GM19240 (cell line): ENCODE measurements around the gene PHF5A.

Experiments used
- DNase-seq: peaks from one replicate; pipeline ENCODE4 v3.0.0; 2011; ENCODE audit warnings: low spot score; ENCODE audit not compliant: insufficient read length

PHF5A gene

GRCh38 chr22:41417622-41418390, 50.7 kb downstream of the PHF5A start:
- DNase-seq = no peak

- no peak for DNase-seq
Observed at GRCh38 chr22:41415554-41415953, 52.9 kb downstream of the PHF5A start.

GRCh38 chr22:41411021-41411851, 57.3 kb downstream of the PHF5A start:
- no peak for DNase-seq

GRCh38 chr22:41410311-41410751, 58.2 kb downstream of the PHF5A start:
- DNase-seq = no peak
